ENCODE results near the gene RADIL.
"Not testable (repeated sequence)": the region's sequence is repeated elsewhere in the genome, so short reads cannot be mapped to it uniquely, and the experiment has no call there.

RADIL gene

GRCh38 chr7:4805110-4805983, 78.2 kb downstream of the RADIL start:
- DNase-seq = no peak

DNA sequence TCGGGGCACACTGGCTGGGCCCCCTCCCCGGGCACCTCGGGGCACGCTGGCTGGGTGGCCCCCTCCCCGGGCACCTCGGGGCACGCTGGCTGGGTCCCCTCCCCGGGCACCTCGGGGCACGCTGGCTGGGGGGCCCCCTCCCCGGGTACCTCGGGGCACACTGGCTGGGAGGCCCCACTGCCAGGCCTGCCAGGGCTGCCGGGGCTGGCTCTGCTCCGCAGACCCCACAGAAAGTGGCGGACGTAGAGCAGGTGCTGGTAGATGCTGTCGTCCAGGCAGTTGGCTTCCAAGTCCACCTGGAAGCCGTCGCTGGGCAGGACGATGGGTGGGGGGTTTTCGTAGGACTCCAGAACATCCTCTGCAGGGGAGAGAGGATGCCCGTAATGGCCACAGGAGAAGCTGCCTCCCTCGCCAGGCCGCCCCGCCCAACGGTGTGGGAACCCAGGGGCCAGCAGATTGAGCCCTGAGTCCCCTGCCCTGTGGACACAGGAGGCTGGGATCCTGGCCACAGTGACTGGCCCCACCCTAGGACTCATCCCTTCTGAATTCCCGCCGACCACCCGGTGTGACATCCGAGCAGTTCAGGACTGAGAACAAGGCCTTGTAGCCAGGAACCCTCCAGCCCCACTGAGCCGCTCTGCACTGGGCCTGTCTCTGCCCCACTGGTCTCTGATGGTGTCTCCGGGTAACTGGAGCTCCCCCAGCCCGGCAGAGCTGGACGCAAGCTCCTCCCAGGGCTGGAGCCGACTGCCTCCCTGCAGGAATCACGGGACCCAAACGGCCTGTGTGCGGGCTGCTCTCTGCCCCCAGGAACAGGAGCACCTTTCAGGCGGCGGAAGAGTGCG, 79.9 kb downstream of the RADIL start:
- DNase-seq = no peak

DNA sequence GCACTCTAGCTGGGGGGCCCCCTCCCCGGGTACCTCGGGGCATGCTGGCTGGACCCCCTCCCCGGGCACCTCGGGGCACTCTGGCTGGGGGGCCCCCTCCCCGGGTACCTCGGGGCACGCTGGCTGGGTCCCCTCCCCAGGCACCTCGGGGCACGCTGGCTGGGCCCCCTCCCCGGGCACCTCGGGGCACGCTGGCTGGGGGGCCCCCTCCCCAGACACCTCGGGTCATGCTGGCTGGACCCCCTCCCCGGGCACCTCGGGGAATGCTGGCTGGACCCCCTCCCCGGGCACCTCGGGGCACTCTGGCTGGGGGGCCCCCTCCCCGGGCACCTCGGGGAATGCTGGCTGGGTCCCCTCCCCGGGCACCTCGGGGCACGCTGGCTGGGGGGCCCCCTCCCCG, 80.9 kb downstream of the RADIL start:
- DNase-seq = not testable (repeated sequence)

- DNase-seq = no peak
Measured at GRCh38 chr7:4801839-4802231, 81.7 kb downstream of the RADIL start.

GRCh38 chr7:4800926-4801838, 82.3 kb downstream of the RADIL start:
- no peak for DNase-seq

- no peak for DNase-seq
Measured at GRCh38 chr7:4800487-4800886, 83.0 kb downstream of the RADIL start.

GRCh38 chr7:4799508-4800268, 83.8 kb downstream of the RADIL start:
- no peak for DNase-seq

DNA sequence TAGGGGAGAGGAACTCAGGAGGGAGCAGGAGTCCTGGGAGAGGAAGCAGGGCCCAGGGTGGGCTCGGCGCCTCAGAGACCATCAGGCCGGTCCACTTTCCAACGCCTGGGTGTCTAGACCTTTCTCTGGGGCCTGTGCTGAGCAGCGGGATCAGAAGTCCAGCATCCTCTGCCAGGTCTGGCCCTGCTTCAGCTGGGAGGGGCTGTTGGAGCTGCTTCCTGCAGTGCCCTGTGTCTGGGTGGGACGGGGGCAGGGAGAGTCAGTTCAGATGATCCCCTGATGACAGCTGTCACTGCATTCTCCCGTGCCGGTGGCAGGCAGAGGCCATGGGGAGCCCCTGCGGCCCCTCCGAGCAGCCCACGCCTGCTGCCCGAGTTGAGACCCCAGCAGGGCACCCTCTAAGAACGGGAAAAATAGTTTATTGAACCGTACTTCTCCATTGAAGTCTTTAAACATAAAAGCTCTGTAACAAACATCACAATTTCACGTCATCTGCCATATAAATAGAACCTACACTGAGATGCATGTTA, 84.7 kb downstream of the RADIL start:
- DNase-seq = no peak

- DNase-seq = no peak
Measured at GRCh38 chr7:4797858-4798705, 85.4 kb downstream of the RADIL start.

GRCh38 chr7:4796453-4796852, 87.1 kb downstream of the RADIL start:
- DNase-seq = no peak

DNA sequence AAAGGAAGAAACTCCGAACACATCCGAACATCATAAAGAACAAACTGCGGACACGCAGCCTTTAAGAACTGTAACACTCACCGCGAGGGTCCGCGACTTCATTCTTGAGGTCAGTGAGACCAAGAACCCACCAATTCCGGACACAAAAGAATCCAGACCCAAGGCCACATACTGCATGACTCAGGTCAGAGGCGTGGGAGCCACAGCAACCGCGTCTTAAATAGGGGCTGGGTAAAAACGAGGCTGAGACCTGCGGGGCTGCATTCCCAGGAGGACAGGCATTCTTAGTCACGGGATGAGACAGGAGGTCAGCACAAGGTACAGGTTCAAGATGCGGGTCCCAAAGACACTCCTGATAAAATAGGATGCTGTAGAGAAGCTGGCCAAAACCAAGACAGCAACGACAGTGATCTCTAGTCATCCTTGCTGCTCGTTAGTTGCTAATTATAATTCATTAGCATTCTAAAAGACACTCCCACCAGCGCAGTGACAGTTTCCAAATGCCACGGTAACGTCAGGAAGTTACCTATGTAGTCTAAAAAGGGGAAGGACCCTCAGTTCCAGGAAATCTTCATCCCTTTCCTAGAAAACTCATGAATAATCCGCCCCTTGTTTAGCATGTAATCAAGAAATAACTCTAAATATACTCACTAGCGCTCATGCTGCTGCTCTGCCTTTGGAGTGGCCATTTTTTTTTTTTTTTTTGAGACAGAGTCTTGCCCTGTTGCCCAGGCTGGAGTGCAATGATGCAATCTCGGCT, 88.7 kb downstream of the RADIL start:
- no peak for DNase-seq

DNA sequence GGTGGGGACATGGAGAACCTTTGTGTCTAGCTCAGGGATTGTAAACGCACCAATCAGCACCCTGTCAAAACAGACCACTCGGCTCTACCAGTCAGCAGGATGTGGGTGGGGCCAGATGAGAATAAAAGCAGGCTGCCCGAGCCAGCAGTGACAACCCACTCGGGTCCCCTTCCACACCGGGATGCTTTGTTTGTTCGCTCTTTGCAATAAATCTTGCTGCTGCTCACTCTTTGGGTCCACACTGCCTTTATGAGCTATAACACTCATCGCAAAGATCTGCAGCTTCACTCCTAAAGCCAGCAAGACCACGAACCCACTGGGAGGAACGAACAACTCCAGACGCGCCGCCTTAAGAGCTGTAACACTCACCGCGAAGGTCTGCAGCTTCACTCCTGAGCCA, 89.3 kb downstream of the RADIL start:
- DNase-seq = not testable (repeated sequence)

GRCh38 chr7:4793385-4793993, 90.0 kb downstream of the RADIL start:
- not testable (repeated sequence) for DNase-seq

- no peak for DNase-seq
Measured at GRCh38 chr7:4792537-4793126, 90.9 kb downstream of the RADIL start.

DNA sequence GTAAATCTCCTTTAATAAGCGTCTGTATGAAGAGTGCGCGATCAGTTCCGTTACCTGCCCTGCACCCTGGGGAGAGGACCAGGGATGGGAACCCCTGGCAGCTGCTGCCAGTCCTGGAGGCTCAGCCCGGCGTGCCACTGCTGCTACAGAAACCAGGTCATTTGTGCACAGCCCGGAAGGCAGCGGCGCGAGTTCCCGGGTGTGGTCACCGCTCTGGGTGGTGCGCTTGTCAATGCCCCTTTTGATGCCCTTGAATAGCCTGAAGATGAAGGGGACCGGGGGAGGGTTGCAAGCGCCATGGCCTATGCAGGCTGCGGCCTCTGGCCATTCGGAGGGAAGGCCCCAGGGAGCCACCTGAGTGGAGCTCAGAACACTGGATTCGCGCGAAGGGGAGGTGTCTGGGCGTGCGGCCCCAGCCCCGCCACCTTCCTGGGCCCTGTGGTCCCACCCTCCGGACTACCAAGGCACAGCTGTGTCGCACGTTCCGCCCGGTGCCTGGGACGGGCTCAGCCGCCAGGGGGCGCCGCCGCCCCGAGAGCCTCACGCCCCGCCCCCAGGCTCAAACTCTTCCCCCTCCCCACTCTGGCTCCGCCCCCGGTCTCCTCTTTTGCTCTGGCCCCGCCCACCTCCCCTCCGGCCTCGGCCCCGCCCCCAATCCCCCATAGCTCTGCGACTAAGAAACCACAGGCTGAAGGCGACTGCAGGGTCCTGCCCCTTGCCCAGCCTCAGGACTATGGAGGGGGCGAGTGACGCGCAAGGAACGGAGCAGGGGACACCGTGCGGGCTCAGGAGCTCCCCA, 91.6 kb downstream of the RADIL start:
- no peak for DNase-seq

DNA sequence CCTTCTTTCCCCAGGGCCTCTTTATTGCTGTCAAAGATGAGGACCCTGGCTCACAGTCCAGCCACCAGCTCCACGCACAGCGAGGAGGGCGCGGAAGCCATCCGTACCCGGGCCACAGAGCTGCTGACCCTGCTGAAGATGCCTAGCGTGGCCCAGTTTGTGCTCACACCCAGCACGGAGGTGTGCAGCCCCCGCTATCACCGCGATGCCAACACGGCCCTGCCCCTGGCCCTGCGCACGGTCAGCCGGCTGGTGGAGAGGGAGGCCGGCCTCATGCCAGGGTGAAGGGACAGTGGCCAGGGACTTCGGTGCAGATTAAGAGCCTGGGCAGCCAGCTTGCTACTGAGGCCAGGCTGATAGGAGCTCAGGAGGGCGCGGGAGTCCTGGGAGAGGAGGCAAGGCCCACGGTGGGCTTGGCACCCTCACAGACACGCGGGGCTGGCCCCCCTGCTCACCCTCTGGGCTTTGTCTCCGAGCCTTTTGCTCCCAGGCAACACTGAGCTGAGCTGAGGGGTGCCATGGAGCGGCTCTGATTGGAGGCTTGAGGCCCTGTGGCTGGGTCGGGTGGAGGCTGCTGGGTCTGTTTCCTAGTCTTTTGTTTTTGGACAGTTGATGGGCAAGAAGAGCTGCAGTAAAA, 92.3 kb downstream of the RADIL start:
- DNase-seq = no peak

- DNase-seq = no peak
Measured at GRCh38 chr7:4790516-4790991, 93.0 kb downstream of the RADIL start.

GRCh38 chr7:4790078-4790465, 93.4 kb downstream of the RADIL start:
- no peak for DNase-seq

All from DMS79 treated with DMSO at 0.1 percent for 48 hours (cell line).